Cerebellar nuclear complex (tissue), 1 donor: Measurements from ENCODE around the gene MCU.
"Not testable (repeated sequence)": the region's sequence is repeated elsewhere in the genome, so short reads cannot be mapped to it uniquely, and the experiment has no call there.

Source experiments
- DNase-seq, 2 experiments: peaks; one replicate each; lab custom pipeline; 2025; lab: John Stamatoyannopoulos, UW

MCU gene

DNA sequence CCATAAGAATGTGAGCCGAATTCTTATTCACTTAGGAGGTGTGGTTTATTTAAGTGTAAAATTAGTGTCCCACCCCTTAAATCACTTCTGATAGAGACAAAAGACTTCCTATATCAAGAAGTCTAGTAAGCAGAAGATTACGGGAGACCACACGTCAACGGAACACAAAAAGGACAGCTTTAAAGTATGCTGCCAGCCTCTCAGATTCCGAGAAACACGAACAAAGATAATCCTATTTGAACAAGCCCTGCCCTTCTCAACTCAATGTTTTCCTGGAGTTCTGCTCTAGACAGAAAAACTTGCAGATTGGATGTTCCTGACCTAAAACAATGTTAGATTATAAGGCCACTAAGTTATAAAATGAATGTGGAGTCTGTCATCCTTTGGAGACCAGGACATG lies 4.9 kb upstream of the MCU start:
- DNase-seq, result no peak

DNA sequence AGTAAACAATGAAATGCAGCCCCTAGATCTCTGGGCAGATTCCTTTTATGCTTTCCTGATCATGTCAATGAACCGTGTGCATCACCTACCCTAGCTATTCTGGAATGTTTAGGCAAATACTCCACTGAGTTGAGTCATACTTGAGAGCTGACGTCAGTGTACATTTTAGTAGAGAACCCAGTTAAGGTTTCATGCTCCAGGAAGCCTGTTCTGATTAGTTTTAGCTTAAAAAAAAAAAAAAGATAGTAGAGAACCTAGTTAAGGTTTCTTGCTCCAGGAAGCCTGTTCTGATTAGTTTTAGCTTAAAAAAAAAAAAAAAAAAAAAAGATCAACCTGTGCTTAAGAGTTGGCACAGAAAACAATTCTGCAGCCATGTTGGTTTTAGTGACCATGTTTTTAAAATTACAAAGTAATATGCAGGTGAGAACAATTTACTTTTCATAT lies 3.7 kb upstream of the MCU start:
- no peak for DNase-seq

DNA sequence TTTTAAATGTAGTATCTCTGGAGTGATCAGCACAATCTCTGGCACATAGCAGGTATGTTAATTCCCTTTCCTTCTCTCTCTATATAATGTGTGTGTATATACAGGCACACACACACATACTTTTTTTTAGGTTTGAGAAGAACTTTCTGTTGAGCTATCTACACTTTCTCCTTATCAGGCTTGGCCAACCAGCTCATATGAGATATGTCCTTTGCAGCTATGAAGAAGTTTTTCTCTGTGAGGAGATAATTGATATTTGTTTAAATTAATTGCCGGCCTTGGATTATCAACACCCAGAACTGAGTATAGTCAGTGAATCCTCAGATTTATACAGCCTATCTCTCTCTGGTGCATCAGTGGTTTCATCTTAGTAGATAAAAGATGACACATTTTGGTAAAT lies 2.3 kb upstream of the MCU start:
- no peak for DNase-seq

DNA sequence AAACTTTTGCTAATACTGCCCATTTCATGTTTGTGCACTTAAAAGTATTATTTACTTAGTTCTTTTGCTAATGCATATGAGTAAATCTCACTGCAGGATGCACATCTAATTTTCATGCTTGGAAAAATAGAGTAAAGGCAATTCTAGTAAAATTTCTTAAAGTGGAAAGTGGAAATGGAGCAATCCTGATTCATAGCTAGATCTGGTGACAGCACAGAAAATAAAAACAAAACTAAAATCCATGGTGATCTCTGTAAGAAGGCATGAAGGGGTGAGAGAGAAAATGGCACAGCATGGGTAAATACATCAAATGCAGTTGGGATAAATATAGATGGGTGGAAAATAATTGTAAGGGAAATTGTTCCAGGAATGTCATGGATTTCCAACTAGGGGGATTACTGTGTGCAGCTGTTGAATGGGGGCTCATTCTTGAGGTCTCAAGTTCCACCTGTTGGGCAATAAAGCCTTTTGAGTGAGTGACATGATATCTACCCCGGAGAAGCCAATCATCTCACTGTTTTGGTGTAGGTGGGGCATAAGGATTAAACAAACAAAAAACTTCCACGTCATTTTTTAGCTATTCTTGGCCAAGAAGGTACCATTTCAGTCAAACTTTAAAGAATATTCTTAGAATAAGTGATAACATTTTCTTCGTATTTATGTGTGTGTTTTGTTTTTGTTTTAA lies 1.7 kb upstream of the MCU start:
- DNase-seq, result no peak

DNA sequence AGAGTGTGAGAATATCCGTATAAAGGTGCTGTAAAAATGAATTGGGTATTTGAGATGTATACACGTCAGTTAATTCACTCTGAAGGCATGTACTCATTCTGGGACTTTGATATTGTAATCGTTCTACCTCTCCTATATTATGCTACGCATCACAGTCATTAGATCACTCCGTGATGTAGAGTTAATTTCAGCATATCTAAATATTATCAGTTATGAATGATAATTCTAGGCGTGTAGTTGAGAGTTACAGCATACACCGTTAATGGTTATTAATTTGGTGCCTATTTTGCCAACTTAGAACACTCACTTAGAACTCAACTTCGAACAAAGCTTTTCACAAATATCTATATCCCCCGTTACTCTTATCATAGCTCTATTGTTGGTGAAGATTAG lies 477 bp upstream of the MCU start:
- no peak for DNase-seq

DNA sequence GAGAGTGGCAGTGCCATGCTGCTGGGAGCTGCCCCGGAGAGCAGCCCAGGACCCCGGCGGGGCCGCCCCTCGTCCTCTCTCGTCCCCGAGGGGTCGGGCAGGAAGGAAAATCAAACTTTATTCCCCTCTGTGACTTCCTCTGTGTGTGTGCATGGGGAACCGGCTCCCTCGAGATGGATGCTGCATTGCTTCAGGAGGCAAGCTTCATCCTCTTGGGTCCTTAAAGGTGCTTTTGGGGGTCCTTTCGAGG lies 726 bp downstream of the MCU start:
- no peak for DNase-seq

DNA sequence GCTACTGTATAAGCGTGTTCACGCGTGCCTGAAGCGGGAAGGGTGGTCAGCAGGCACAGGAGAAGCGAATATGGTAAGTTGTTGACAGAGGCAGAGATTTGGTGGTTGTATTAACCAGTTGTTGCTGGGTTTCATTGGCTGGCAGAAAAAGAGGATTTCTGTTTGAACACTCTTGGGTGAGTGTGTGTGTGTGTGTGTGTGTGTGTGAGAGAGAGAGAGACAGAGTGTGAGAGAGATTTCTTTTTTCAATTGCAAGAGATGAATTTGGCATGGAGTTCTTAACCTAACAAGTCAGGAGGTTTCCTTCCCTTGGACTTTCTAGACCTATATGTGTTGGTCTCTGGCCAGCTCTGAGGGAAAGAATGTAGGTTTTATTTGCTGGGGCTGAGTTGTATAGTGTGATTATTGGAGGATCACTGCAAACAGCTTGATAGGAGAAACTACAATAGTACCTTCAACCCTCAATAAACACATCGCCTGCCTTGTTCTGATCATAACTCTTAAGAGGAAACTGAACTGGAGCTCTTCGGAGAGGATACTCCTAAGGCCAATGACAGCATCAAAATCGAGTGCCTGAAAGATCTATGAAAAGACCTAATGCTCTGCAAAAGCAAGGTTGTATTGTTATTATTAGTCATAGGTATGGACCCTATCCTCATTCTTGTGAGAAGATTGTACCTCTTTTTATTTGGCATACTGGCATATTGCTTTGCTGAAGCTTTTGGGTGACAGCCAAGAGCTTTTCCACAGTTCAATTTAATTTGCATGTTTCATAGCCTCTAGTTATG lies 1.2 kb downstream of the MCU start:
- DNase-seq, result peak in 1 of 2 experiments; percentile 21

DNA sequence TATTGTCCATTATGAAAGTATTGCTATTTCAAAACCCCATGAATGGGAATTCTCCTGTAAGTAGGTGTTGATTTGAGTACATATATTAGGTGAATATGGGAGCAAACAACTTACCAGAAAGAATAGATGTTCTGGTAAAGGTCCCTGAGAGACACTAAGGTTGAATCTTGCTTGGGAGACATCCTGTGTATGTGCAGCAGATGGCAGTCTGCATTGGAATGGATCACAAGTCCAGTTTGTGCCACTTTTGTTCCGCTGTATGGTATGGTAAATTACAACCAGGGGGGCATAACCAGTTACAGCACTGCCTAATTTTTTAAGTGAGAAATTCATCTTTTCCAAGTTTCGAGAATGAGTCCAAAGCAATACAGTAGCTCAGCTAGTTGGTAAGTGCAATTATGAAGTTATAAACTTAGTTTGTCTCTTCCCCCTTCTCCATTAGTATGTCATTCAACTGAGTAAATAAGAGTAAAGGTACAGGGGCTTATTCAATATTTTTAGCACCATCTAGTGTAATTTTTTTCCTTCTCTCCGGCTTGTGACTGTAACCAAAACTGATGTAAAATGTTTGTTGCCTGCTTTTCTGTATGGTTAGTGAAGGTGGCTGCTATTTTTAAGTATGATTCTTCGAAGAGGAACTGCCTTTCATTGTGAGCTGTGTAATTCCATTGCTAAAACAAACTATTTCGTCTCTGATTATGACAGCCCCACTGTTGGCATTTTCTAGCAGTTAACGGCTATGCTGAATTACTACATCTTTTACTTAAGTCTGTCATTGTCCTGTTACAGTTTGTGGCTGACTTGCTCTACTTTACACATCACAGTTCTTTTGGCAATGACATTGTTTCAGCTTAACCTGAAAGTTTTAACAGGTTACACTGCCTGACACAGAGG lies 2.8 kb downstream of the MCU start:
- DNase-seq, result peak; percentile 45 to 74

DNA sequence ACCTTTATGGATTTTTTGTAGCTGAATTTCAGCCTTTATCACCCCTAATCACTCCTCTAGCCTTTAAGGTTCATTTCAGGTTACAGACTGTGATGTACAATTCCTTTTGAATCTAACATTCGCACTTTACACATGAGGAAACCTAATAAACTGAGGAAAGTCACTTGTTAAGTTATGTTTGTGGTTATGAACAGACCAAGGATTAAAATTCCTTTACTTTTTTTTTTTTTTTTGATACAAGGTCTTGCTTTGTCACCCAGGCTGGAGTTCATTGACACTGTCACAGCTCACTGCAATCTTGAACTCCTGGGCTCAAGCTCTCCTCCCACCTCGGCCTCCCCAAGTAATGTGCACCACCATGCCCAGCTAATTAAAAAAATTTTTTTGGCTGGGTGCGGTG lies 3.6 kb downstream of the MCU start:
- no peak for DNase-seq

DNA sequence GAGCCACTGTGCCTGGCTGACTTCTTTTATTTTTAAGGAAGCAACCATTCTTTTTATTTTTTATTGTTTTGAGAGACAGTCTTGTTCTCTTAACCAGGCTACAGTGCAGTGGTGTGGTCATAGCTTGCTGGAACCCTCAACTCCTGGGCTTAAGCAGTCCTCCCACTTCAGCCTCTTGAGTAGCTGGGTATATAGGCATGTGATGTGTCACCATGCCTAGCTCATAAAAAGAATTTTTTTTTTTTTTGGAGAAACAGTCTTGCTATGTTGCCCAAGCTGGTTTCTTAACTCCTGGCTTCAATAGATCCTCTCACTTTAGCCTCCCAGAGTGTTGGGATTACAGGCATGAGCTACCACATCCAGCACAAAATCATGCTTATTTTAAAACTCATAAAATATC lies 5.8 kb downstream of the MCU start:
- no peak for DNase-seq

DNA sequence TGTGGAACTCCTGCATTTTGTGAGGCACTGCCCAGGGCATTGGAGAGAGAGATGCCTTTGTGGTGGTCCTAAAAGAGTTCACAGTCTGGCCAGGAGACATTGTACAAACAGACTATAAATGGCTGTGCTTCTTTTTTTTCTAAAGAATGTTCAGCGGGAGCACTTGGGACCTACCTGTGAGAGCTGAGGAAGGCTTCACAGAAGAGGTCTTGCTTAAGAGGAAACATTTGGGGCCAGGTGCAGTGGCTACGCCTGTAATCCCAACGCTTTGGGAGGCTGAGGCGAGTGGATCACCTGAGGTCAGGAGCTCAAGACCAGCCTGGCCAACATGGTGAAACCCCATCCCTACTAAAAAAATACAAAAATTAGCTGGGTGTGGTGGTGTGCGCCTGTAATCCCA lies 10.5 kb downstream of the MCU start:
- DNase-seq, result not testable (repeated sequence)

DNA sequence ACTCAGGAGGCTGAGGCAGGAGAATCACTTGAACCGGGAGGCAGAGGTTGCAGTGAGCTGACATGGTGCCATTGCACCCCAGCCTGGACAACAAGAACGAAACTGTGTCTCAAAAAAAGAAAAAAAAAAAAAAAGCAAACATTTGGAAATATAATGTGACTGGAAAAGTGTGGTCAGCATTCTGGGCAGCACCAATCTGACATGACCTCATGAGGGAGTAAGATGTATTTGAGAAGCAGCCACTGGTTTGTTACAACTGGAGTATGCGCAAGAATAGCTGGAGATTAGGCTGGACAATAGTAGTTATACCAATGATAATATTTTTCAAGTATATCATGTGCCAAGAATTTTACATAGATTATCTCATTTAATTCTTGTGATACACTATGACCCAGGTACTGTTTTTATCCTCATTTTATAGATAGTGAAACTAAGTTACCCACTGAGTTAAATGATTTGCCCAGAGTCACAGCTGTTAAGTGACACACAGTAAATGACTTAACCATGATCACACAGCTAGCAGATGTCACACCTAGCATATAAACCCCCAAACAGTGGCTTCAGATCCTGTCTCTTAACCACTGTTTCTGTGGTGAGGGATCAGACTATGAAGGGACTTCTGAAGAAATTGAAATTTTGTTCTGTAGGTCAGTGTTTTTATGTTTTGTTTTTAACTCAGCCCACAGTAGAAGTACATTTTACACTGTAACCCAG lies 11.1 kb downstream of the MCU start:
- no peak for DNase-seq

DNA sequence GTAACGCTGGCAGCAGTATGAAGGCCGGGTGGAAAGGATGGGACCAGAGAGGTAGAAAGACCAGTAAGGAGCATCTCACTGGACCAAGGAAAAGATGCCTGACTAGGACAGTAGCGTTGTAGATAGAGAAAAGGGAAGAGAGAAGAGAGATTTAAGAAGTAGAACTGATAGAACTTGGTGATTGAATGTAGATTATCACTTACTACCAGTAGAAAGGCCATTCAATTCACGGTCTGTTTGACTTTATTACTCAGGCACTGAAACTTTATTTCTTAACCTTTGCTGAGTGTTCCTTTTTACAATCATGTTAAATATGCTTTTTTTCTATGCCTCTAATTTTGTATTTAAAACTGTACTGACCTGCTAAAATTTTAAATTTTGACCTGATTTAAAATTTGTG lies 12.2 kb downstream of the MCU start:
- DNase-seq, result no peak

DNA sequence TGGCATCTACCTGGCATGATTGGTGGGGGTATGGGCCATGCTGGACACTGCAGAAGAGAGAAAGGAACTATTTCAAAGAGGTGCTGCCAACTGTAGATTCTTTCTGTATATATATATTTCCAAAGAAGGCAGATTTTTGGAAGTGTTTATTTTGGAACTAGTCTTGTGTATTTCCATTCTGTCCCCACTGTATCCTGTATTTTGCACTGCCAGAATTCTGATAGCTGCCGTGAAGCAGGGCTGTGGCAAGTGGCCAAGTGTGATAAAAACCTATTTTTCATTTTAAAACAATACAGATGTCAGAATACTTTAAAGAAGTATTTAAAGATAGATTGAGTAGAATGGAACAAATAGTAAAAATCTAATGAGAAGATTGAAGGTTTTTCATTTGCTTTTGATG lies 17.1 kb downstream of the MCU start:
- no peak for DNase-seq

DNA sequence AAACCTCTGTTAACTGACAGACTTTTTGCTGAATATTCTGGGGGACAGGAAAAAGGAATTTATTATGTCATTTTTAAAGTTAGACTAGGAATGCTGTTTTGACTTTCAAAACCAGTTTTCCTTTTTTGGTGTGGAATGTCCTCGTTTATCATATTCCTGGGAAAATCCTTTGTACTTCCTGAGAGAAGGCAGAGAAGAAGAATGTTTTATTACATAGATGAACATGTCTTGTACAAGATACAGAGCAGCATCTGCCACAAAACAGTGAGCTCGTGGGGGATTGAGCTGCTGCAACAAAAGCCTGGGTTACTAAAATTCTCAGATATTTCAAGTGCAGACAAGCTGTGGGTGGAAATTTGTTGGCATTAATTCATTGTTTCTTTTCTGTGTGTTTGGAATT lies 20.2 kb downstream of the MCU start:
- no peak for DNase-seq

DNA sequence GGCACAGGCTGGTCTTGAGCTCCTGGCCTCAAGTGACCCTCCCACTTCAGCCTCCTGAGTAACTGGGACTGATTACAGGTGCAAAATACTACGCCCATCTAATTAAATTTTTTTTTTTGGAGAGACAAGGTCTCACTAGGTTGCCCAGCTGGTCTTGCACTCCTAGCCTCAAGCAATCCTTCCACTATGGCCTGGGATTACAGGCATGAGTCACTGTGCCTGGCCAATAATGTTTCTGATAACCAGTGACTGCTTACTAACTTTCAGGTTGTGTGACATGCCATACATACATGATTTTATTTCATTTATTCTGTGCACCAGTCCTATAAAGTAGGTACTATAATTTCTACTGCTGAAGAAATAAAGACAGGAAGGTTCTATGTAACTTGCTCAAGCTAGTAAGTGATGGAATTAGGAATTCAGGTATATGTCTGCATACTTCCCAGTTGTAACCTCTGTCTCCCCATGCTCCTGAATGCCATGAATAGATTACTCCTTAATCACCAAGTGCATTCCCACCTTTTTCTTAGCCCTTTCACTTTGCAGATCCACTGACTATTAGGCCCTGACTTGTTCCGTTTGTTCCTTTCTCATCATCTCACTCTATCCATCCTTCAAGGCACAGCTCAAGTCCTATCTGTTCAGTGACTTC lies 28.1 kb downstream of the MCU start:
- DNase-seq, result no peak

DNA sequence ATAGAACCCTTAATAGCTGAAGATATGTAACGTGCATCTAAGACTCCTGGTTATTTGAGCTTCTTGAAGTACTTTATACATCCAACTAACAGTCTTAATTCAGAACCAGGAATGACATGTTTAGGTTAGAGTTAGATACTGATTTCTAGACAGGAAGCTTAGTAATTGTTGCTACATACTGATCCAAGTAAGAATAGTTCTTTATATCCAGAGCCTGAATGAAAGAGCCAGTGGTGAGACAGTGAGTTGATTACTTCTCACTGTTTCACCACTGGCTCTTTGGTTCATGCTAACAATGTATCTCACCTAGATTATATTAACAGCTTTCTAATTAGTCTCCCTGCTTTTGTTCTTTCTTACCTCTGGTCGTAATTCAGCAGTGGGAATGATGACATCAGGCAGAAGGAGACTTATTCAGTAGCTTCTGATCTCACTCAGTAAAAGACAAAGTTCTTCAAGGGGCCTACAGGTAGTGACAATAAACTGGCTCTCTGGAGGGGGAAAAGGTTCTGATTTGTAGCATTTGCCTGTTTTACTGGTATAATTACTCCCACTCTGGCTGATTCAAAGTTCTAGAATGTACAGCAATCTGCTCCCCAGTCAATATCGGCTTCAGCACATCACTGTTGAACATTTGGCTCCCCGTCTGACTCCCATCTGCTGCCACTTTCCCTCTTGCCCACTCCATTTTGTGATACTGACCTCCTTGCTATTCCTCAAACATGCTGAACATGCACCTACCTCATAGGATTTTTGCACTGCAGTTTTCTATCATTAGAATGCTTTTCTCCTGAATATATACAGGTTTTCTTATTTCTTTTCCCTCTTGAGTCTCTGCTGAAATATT lies 29.1 kb downstream of the MCU start:
- DNase-seq, result peak; percentile 17 to 69

DNA sequence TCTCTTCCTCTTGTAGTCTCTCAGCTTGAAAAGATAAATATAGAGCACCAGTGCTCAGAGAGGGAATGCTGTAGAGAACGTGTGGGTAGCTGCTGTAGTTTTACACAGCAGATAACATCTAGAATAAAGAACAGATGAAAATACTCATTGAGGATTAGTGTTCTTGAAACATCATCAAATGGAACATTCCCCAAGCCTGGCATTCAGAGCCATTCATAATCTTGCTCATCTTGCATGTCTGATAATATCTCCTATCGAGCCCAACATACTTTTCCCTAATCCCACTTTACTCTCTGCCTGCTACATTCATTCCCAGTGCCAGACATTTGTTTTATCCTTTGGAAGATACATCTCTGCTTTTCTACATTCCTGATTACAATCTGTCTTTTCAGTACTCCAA lies 35.2 kb downstream of the MCU start:
- no peak for DNase-seq

DNA sequence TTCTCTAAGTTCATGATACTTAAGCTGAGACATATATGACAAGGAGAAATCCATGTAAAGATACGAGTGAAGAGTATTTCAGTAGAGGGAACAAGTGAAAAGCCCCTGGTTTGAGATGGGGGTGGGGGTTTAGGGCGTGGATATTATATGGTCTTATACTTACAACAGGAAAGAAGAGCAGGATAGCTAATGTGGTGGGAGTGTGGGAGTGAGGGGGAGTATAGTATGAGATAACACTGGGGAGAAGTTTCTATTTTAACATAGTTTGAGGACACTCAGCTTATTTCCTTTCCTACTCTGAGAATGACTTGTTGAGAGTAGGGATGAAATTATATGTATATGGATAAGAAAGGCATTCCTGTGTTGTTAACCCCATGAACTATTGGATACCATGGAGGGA lies 36.5 kb downstream of the MCU start:
- no peak for DNase-seq

DNA sequence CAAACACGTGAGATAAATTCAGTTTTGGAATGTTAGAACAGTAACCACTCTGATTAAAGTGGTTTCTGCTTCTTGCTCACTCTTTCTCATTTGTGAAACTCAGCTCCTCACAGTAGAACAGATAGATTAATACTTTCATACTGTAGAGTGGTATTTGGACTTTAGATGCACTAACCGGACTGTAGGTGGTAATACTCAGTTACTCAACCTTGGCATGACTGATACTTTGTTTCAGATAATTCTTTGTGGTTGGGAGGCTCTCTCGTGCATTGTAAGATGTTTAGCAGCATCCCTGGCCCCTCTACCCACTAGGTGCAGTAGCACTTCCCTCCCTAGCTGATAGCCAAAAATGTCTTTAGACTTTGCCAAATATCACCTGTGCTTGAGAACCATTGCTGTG lies 37.6 kb downstream of the MCU start:
- DNase-seq, result no peak

DNA sequence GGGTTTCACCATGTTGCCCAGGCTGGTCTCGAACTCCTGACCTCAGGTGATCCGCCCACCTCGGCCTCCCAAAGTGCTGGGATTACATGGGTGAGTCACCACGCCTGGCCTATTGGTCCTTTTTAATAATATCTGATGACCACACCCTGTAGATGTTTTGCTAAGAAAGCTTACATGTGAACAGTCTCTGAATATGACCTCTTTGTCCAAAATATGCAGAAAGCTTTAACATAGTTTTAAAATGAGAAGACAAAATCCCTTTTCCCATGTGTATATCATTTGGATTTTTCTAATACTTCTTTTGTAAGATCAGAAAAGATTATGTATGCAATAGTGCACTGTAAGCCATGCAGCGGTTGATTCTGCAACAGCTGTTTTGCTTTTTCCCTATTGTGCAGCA lies 38.5 kb downstream of the MCU start:
- DNase-seq, result no peak
